ENCODE data around the gene UNC50.

The UNC50 gene

GRCh38 chr2:98560256-98560771 is 48.1 kb upstream of the UNC50 start:
- no peaks in the 10 kb centered on the region for H3K9me3 ChIP-seq (ENCODE audit: insufficient read depth, low read length)
- no peaks in the 10 kb centered on the region for H3K36me3 ChIP-seq (ENCODE audit: low read length)
- H4K20me1 ChIP-seq (ENCODE audit: low read depth, low read length) = no peaks in the 10 kb centered on the region
- no peak overlapping the region for H2AFZ ChIP-seq (ENCODE audit: low read depth, low read length, severe bottlenecking)
- H3K27ac ChIP-seq (ENCODE audit: low read depth, low read length) = no peak overlapping the region
- no peaks in the 10 kb centered on the region for H3K27me3 ChIP-seq (ENCODE audit: low read length)
- no peaks in the 10 kb centered on the region for H3K79me2 ChIP-seq (ENCODE audit: insufficient read depth, low read length)
- H3K9ac ChIP-seq (ENCODE audit: low read length) = no peak overlapping the region
- H3K9me2 ChIP-seq (replicated peaks; ENCODE audit: insufficient read depth, low read length) = no peaks in the 10 kb centered on the region
- no peaks in the 10 kb centered on the region for H3F3A ChIP-seq (ENCODE audit: insufficient read depth)
- no peak overlapping the region for H3K4me2 ChIP-seq (ENCODE audit: low read depth, low read length, poor library complexity, severe bottlenecking)
- TF ChIP-seq CTCF (IDR thresholded peaks at IDR 0.05; ENCODE audit: insufficient read depth, low read length, poor library complexity, severe bottlenecking) (no peak), EZH2phosphoT487 (conservative IDR thresholded peaks at IDR 0.05; ENCODE audit: low read length) (no peak)
- no peak overlapping the region for H3K4me3 ChIP-seq (ENCODE audit: insufficient read depth, low read length, poor library complexity, severe bottlenecking)

GRCh38 chr2:98561018-98561417 is 47.4 kb upstream of the UNC50 start:
- Histone ChIP-seq H3K4me3 (ENCODE audit: insufficient read depth, low read length, poor library complexity, severe bottlenecking) (no peak overlapping the region), H3K36me3 (ENCODE audit: low read length) (no peaks in the 10 kb centered on the region), H3K9me3 (ENCODE audit: insufficient read depth, low read length) (no peaks in the 10 kb centered on the region)

GRCh38 chr2:98561902-98562695 is 46.3 kb upstream of the UNC50 start:
- Histone ChIP-seq H3K36me3 (ENCODE audit: low read length) (no peaks in the 10 kb centered on the region), H3K9me2 (replicated peaks; ENCODE audit: insufficient read depth, low read length) (no peaks in the 10 kb centered on the region), H3K27me3 (ENCODE audit: low read length) (no peaks in the 10 kb centered on the region), H3K4me2 (ENCODE audit: low read depth, low read length, poor library complexity, severe bottlenecking) (no peak overlapping the region), H3K27ac (ENCODE audit: low read depth, low read length) (no peak overlapping the region), H3F3A (ENCODE audit: insufficient read depth) (no peaks in the 10 kb centered on the region), H4K20me1 (ENCODE audit: low read depth, low read length) (no peaks in the 10 kb centered on the region), H3K9me3 (ENCODE audit: insufficient read depth, low read length) (no peaks in the 10 kb centered on the region), H3K9ac (ENCODE audit: low read length) (no peak overlapping the region), H3K79me2 (ENCODE audit: insufficient read depth, low read length) (no peaks in the 10 kb centered on the region), H2AFZ (ENCODE audit: low read depth, low read length, severe bottlenecking) (no peak overlapping the region), H3K4me3 (ENCODE audit: insufficient read depth, low read length, poor library complexity, severe bottlenecking) (no peak overlapping the region)
- TF ChIP-seq CTCF (IDR thresholded peaks at IDR 0.05; ENCODE audit: insufficient read depth, low read length, poor library complexity, severe bottlenecking) = no peak

More at GRCh38 chr2:98561018-98561417, 47.4 kb upstream of the UNC50 start:
- Histone ChIP-seq H3K4me2 (ENCODE audit: low read depth, low read length, poor library complexity, severe bottlenecking) (no peak overlapping the region), H3K27me3 (ENCODE audit: low read length) (no peaks in the 10 kb centered on the region), H2AFZ (ENCODE audit: low read depth, low read length, severe bottlenecking) (no peak overlapping the region), H3K9me2 (replicated peaks; ENCODE audit: insufficient read depth, low read length) (no peaks in the 10 kb centered on the region), H3F3A (ENCODE audit: insufficient read depth) (no peaks in the 10 kb centered on the region), H3K9ac (ENCODE audit: low read length) (no peak overlapping the region), H3K27ac (ENCODE audit: low read depth, low read length) (no peak overlapping the region), H3K79me2 (ENCODE audit: insufficient read depth, low read length) (no peaks in the 10 kb centered on the region), H4K20me1 (ENCODE audit: low read depth, low read length) (no peaks in the 10 kb centered on the region)
- TF ChIP-seq EZH2phosphoT487 (conservative IDR thresholded peaks at IDR 0.05; ENCODE audit: low read length) = no peak
- TF ChIP-seq CTCF (IDR thresholded peaks at IDR 0.05; ENCODE audit: insufficient read depth, low read length, poor library complexity, severe bottlenecking) = no peak

All from SU-DHL-6 (cell line).